ENCODE measurements around the gene PIK3C2G.
"Not testable (repeated sequence)": the region's sequence is repeated elsewhere in the genome, so short reads cannot be mapped to it uniquely, and the experiment has no call there.

The PIK3C2G gene

DNA sequence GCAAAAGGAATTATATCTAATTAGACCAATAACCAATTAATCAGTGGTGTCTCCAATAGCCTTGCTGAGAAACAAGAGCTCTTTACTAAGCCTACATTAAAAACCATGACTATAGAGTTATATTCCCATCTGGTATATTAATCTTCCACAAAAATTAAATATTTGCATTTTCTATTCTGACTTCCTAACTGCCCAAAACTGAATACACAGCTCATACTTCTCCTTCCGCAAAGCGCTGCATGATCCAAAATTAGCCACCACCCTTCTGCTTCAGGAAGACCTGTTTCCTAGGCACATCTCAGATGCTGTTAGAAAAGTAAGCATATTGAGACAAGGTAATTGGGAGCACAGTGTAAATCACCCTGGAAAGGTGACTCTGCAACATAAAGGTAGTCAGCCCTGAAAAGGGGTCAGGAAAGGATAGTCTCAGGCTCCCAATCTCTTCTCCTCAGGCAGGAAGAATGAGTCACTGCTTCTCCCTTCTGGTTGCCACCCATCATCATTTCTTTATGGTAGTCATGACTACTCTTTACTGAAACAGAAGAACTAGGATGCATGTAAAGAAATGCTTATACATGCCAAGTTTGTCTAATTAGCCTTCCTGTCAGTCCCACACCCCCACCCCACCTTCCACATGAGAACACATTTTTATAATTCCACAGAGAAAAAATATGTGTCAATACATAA is 422.2 kb downstream of the PIK3C2G start:
- no CpG with 5 or more reads among the region's 2 CpGs for WGBS (ENCODE audit: extremely low coverage, insufficient coverage, low lambda C conversion rate)
- H3K9ac ChIP-seq (ENCODE audit: low read length): no peak overlapping the region
- no peak overlapping the region for H3K18ac ChIP-seq (ENCODE audit: low read length)
- no peak overlapping the region for H3K4me3 ChIP-seq (ENCODE audit: low read length)
- H2AK5ac ChIP-seq (ENCODE audit: low read length): no peak overlapping the region
- no peaks in the 10 kb centered on the region for H3K4me1 ChIP-seq (ENCODE audit: control insufficient read depth, low read depth, low read length)
- H3K27me3 ChIP-seq (ENCODE audit: insufficient read depth, low read length, poor library complexity): no peaks in the 10 kb centered on the region
- no peak overlapping the region for H2BK15ac ChIP-seq (replicated peaks; ENCODE audit: low read depth)
- no peaks in the 10 kb centered on the region for H3K36me3 ChIP-seq (ENCODE audit: control insufficient read depth, insufficient read depth, low read length)
- no peaks in the 10 kb centered on the region for H3K79me1 ChIP-seq (ENCODE audit: low read length)
- no peak overlapping the region for H3K27ac ChIP-seq (ENCODE audit: low read depth, low read length)
- no peak overlapping the region for H4K8ac ChIP-seq (ENCODE audit: low read depth, low read length)
- H3K79me2 ChIP-seq (ENCODE audit: control insufficient read depth, insufficient read depth, low read length): no peaks in the 10 kb centered on the region
- H2BK5ac ChIP-seq (ENCODE audit: low read length): no peak overlapping the region
- no peak overlapping the region for H4K5ac ChIP-seq (ENCODE audit: low read length)
- H3K4ac ChIP-seq (ENCODE audit: low read depth, low read length): no peak overlapping the region
- H2BK120ac ChIP-seq (ENCODE audit: low read depth, low read length): no peak overlapping the region
- DNase-seq: peak; percentile 36
- H3K56ac ChIP-seq (ENCODE audit: low read length): no peak overlapping the region
- no peak overlapping the region for H3K4me2 ChIP-seq (ENCODE audit: low read length)
- H3K23ac ChIP-seq (ENCODE audit: low read length): no peak overlapping the region

DNA sequence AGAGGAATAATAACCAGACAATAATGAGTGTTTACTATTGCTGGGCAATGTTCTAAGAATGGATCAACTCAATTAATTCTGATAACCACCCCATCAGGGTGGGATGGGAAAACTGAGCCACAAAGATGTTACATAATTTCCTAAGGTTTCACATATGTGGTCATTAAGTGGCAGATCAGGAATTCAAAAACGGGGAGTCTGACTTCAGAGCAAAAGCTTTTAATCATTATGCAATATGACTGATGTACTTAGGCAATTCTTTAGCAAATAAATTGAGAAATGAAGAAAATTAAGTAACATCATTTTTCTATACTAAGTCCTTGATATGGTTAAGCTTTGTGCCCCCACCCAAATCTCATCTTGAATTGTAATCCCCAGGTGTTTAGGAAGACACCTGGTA is 423.1 kb downstream of the PIK3C2G start:
- H3K4me2 ChIP-seq (ENCODE audit: low read length): no peak overlapping the region
- H3K36me3 ChIP-seq (ENCODE audit: control insufficient read depth, insufficient read depth, low read length): no peaks in the 10 kb centered on the region
- H3K4me3 ChIP-seq (ENCODE audit: low read length): no peak overlapping the region
- H2BK15ac ChIP-seq (replicated peaks; ENCODE audit: low read depth): no peak overlapping the region
- H3K27me3 ChIP-seq (ENCODE audit: insufficient read depth, low read length, poor library complexity): no peaks in the 10 kb centered on the region
- H3K23ac ChIP-seq (ENCODE audit: low read length): no peak overlapping the region
- H3K9ac ChIP-seq (ENCODE audit: low read length): no peak overlapping the region
- no peak overlapping the region for H3K18ac ChIP-seq (ENCODE audit: low read length)
- H3K4ac ChIP-seq (ENCODE audit: low read depth, low read length): no peak overlapping the region
- H2AK5ac ChIP-seq (ENCODE audit: low read length): no peak overlapping the region
- H4K8ac ChIP-seq (ENCODE audit: low read depth, low read length): no peak overlapping the region
- H3K79me2 ChIP-seq (ENCODE audit: control insufficient read depth, insufficient read depth, low read length): no peaks in the 10 kb centered on the region
- no peak overlapping the region for H2BK5ac ChIP-seq (ENCODE audit: low read length)
- no peaks in the 10 kb centered on the region for H3K79me1 ChIP-seq (ENCODE audit: low read length)
- H3K27ac ChIP-seq (ENCODE audit: low read depth, low read length): no peak overlapping the region
- no peak overlapping the region for H2BK120ac ChIP-seq (ENCODE audit: low read depth, low read length)
- H4K5ac ChIP-seq (ENCODE audit: low read length): no peak overlapping the region
- no peak overlapping the region for H3K56ac ChIP-seq (ENCODE audit: low read length)
- WGBS (ENCODE audit: extremely low coverage, insufficient coverage, low lambda C conversion rate): no CpG with 5 or more reads among the region's 1 CpG
- no peak for DNase-seq
- H3K4me1 ChIP-seq (ENCODE audit: control insufficient read depth, low read depth, low read length): no peaks in the 10 kb centered on the region

DNA sequence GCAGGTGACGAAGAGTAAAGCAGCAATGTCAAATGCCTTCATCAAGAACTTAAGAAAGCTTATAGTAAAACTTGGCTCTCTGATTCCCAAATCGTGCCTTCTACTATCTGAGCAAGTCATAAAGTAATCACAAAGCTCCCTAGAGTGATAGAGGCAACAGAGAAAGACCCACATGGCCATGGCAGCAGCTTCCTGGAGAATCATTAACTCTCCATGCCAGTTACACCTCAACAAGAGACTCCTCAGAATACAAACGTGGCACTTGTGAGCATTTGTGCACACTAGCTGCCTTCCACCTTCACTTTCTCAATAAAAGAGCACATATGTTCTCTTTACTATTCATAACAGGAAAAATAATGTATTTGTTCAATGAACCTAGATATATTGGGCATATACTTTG is 428.5 kb downstream of the PIK3C2G start:
- Histone ChIP-seq H2BK5ac (ENCODE audit: low read length) (no peak overlapping the region), H3K4me3 (ENCODE audit: low read length) (no peak overlapping the region), H3K9ac (ENCODE audit: low read length) (no peak overlapping the region), H3K4me2 (ENCODE audit: low read length) (no peak overlapping the region), H2BK15ac (replicated peaks; ENCODE audit: low read depth) (no peak overlapping the region), H3K23ac (ENCODE audit: low read length) (no peak overlapping the region), H2AK5ac (ENCODE audit: low read length) (no peak overlapping the region), H3K4me1 (ENCODE audit: control insufficient read depth, low read depth, low read length) (no peaks in the 10 kb centered on the region), H3K4ac (ENCODE audit: low read depth, low read length) (no peak overlapping the region), H2BK120ac (ENCODE audit: low read depth, low read length) (no peak overlapping the region), H4K5ac (ENCODE audit: low read length) (no peak overlapping the region), H3K79me1 (ENCODE audit: low read length) (no peaks in the 10 kb centered on the region), H3K27me3 (ENCODE audit: insufficient read depth, low read length, poor library complexity) (no peaks in the 10 kb centered on the region), H3K36me3 (ENCODE audit: control insufficient read depth, insufficient read depth, low read length) (no peaks in the 10 kb centered on the region), H4K8ac (ENCODE audit: low read depth, low read length) (no peak overlapping the region), H3K79me2 (ENCODE audit: control insufficient read depth, insufficient read depth, low read length) (no peaks in the 10 kb centered on the region), H3K27ac (ENCODE audit: low read depth, low read length) (no peak overlapping the region), H3K56ac (ENCODE audit: low read length) (no peak overlapping the region), H3K18ac (ENCODE audit: low read length) (no peak overlapping the region)
- WGBS (ENCODE audit: extremely low coverage, insufficient coverage, low lambda C conversion rate): no CpG with 5 or more reads among the region's 3 CpGs
- DNase-seq: no peak

DNA sequence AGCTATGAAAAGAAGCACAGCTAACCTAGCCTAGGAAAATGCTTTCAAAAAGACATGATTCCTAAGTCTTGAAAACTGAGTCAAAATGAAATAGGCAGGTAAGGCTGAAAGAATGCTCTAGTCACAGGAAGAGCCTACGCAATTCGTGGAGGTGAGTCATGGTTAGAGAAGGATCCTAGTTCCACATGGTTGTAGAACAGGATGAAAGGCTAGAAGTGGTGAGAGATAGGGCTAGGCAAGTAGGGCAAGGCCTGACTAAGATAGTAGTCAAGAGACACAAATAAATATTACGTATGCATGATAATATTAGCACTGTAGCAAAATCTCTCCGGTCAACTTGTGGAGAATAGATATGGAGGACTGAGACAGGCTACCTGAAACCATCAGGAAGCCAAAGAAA is 429.3 kb downstream of the PIK3C2G start:
- Histone ChIP-seq H3K4ac (ENCODE audit: low read depth, low read length) (no peak overlapping the region), H3K9ac (ENCODE audit: low read length) (no peak overlapping the region), H3K36me3 (ENCODE audit: control insufficient read depth, insufficient read depth, low read length) (no peaks in the 10 kb centered on the region), H3K27me3 (ENCODE audit: insufficient read depth, low read length, poor library complexity) (no peaks in the 10 kb centered on the region), H4K5ac (ENCODE audit: low read length) (no peak overlapping the region), H2BK120ac (ENCODE audit: low read depth, low read length) (no peak overlapping the region), H3K18ac (ENCODE audit: low read length) (no peak overlapping the region), H3K79me1 (ENCODE audit: low read length) (no peaks in the 10 kb centered on the region), H3K79me2 (ENCODE audit: control insufficient read depth, insufficient read depth, low read length) (no peaks in the 10 kb centered on the region), H2AK5ac (ENCODE audit: low read length) (no peak overlapping the region), H4K8ac (ENCODE audit: low read depth, low read length) (no peak overlapping the region), H2BK15ac (replicated peaks; ENCODE audit: low read depth) (no peak overlapping the region), H3K27ac (ENCODE audit: low read depth, low read length) (no peak overlapping the region), H3K23ac (ENCODE audit: low read length) (no peak overlapping the region), H3K4me1 (ENCODE audit: control insufficient read depth, low read depth, low read length) (no peaks in the 10 kb centered on the region), H2BK5ac (ENCODE audit: low read length) (no peak overlapping the region), H3K4me2 (ENCODE audit: low read length) (no peak overlapping the region), H3K4me3 (ENCODE audit: low read length) (no peak overlapping the region), H3K56ac (ENCODE audit: low read length) (no peak overlapping the region)
- WGBS (ENCODE audit: extremely low coverage, insufficient coverage, low lambda C conversion rate): no CpG with 5 or more reads among the region's 4 CpGs
- DNase-seq: peak; percentile 70

DNA sequence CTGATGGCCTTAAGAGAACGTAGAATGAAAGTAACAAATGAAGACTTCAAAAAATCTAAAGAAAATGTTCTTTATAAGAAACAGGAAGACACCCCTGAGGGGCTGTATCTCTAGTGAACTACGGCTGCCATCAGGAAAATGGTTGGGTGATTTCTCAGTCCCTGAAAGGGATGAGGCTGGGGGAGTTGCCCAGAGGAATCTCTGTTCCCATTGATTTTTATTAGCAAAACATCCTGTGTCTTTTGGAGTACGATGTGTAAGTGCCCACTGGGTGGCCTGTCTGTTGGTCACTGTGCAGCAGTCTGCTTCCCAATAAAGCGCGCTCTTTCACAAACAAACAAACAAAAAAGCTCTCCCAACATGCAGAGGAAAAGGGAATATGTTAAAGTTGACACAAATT is 432.7 kb downstream of the PIK3C2G start:
- not testable (repeated sequence) for H3K23ac ChIP-seq (ENCODE audit: low read length); H2AK5ac ChIP-seq (ENCODE audit: low read length); DNase-seq; H3K4me1 ChIP-seq (ENCODE audit: control insufficient read depth, low read depth, low read length); H4K8ac ChIP-seq (ENCODE audit: low read depth, low read length); H3K27ac ChIP-seq (ENCODE audit: low read depth, low read length); H3K36me3 ChIP-seq (ENCODE audit: control insufficient read depth, insufficient read depth, low read length); H3K9ac ChIP-seq (ENCODE audit: low read length); H3K4ac ChIP-seq (ENCODE audit: low read depth, low read length); H3K18ac ChIP-seq (ENCODE audit: low read length); H4K5ac ChIP-seq (ENCODE audit: low read length); H3K56ac ChIP-seq (ENCODE audit: low read length); H2BK15ac ChIP-seq (replicated peaks; ENCODE audit: low read depth); H2BK5ac ChIP-seq (ENCODE audit: low read length); H3K79me2 ChIP-seq (ENCODE audit: control insufficient read depth, insufficient read depth, low read length); H3K79me1 ChIP-seq (ENCODE audit: low read length); H3K4me3 ChIP-seq (ENCODE audit: low read length); H2BK120ac ChIP-seq (ENCODE audit: low read depth, low read length); H3K27me3 ChIP-seq (ENCODE audit: insufficient read depth, low read length, poor library complexity); H3K4me2 ChIP-seq (ENCODE audit: low read length)
- WGBS (ENCODE audit: extremely low coverage, insufficient coverage, low lambda C conversion rate): no CpG with 5 or more reads among the region's 5 CpGs

DNA sequence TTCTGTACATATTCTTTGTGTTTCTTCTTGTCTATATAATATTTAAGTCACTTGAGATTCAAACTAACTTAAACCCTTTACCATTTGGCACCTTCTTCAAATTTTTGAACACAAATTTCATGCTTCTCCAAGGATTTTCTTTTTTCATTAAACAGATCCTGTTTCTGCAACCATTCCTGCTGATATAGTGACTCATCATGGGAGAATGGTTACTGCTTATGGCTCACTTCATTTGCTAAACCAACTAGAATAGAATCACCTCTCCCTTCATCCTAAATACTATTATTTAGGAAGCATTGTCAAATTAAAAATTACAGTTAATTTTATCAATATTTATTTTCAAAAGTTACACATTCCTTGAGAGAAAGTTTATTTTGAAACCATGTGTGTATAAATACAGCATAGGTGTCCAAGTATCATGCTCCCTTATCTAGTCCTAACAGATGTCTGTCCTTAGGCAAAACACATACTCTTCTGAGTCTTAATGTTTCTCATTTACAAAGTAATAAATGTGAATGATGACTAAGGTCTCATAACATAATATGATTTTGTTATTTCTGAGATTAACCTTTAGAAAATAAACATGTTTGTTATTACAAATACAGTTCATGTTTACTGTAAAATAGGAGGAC is 435.8 kb downstream of the PIK3C2G start:
- no peak overlapping the region for H3K4ac ChIP-seq (ENCODE audit: low read depth, low read length)
- H4K8ac ChIP-seq (ENCODE audit: low read depth, low read length): no peak overlapping the region

More for the DNA sequence above, 435.8 kb downstream of the PIK3C2G start:
- no peak overlapping the region for H3K18ac ChIP-seq (ENCODE audit: low read length)
- H2AK5ac ChIP-seq (ENCODE audit: low read length): no peak overlapping the region
- no peak overlapping the region for H2BK5ac ChIP-seq (ENCODE audit: low read length)
- no peak overlapping the region for H4K5ac ChIP-seq (ENCODE audit: low read length)
- H3K4me1 ChIP-seq (ENCODE audit: control insufficient read depth, low read depth, low read length): no peaks in the 10 kb centered on the region
- no peak overlapping the region for H3K56ac ChIP-seq (ENCODE audit: low read length)
- no peak overlapping the region for H2BK15ac ChIP-seq (replicated peaks; ENCODE audit: low read depth)
- H3K4me2 ChIP-seq (ENCODE audit: low read length): no peak overlapping the region
- no peak for DNase-seq
- no peak overlapping the region for H3K4me3 ChIP-seq (ENCODE audit: low read length)
- no peak overlapping the region for H2BK120ac ChIP-seq (ENCODE audit: low read depth, low read length)
- H3K23ac ChIP-seq (ENCODE audit: low read length): no peak overlapping the region
- H3K9ac ChIP-seq (ENCODE audit: low read length): no peak overlapping the region
- H3K27ac ChIP-seq (ENCODE audit: low read depth, low read length): no peak overlapping the region
- no peaks in the 10 kb centered on the region for H3K79me2 ChIP-seq (ENCODE audit: control insufficient read depth, insufficient read depth, low read length)
- H3K36me3 ChIP-seq (ENCODE audit: control insufficient read depth, insufficient read depth, low read length): no peaks in the 10 kb centered on the region
- H3K79me1 ChIP-seq (ENCODE audit: low read length): no peaks in the 10 kb centered on the region
- no peaks in the 10 kb centered on the region for H3K27me3 ChIP-seq (ENCODE audit: insufficient read depth, low read length, poor library complexity)
